Glutamatergic neuron (in vitro differentiated cells): ENCODE measurements around the gene ACSF3. TPM values are rescaled to one million over a fixed set of nuclear protein-coding genes. Genes with fewer than 3 reads are reported as not detected.

Source experiments
- DNase-seq: peaks from one replicate; pipeline ENCODE4 v3.0.0; 2022
- H3K27ac Mint-ChIP-seq: one replicate; pipeline ENCODE4 v1.8.0; 2020; ENCODE audit warnings: mild to moderate bottlenecking, mixed read lengths, inconsistent platforms; ENCODE audit not compliant: unreplicated experiment
- H3K27me3 Mint-ChIP-seq: one replicate; pipeline ENCODE4 v1.8.0; 2020; ENCODE audit warnings: mild to moderate bottlenecking, moderate library complexity, mixed read lengths, inconsistent platforms; ENCODE audit not compliant: unreplicated experiment
- H3K36me3 Mint-ChIP-seq: one replicate; pipeline ENCODE4 v1.8.0; 2020; ENCODE audit warnings: mild to moderate bottlenecking, mixed read lengths, inconsistent platforms; ENCODE audit not compliant: unreplicated experiment
- H3K4me1 Mint-ChIP-seq: one replicate; pipeline ENCODE4 v1.8.0; 2020; ENCODE audit warnings: mild to moderate bottlenecking, low read depth, mixed read lengths, inconsistent platforms; ENCODE audit not compliant: unreplicated experiment
- H3K4me3 Mint-ChIP-seq: one replicate; pipeline ENCODE4 v1.8.0; 2020; ENCODE audit warnings: mild to moderate bottlenecking, mixed read lengths, inconsistent platforms; ENCODE audit not compliant: unreplicated experiment
- H3K9me3 Mint-ChIP-seq: one replicate; pipeline ENCODE4 v1.8.0; 2020; ENCODE audit warnings: mild to moderate bottlenecking, moderate library complexity, mixed read lengths, inconsistent platforms; ENCODE audit not compliant: unreplicated experiment
- CTCF ChIP-seq: fragments of 200-600 bp; sonication (generic); IDR thresholded peaks from one replicate; pipeline ENCODE4 v1.5.0; 2021; ENCODE audit not compliant: partially characterized antibody, unreplicated experiment
- total RNA-seq: library from RNA; stranded (reverse); fragmentation: NEBNext Ultra II Directional; extraction: Animal tissue kit (Norgen Biotek cat#: 25700); gene quantifications from one replicate; pipeline ENCODE4 v1.2.1, GENCODE V29; 2021; ENCODE audit not compliant: unreplicated experiment

The ACSF3 gene
- total RNA-seq, 1 donor from 2014 or later = 29.3 TPM

GRCh38 chr16:89120921-89121351 is 27.3 kb downstream of the ACSF3 start:
- H3K9me3 Mint-ChIP-seq = peaks cover 10% of the 10 kb centered on the region
- peaks cover 11% of the 10 kb centered on the region for H3K4me1 Mint-ChIP-seq
- H3K4me3 Mint-ChIP-seq = no peak overlapping the region
- TF ChIP-seq CTCF = no peak
- peak; percentile 5 for DNase-seq
- H3K36me3 Mint-ChIP-seq = peaks cover 12% of the 10 kb centered on the region
- H3K27me3 Mint-ChIP-seq = no peaks in the 10 kb centered on the region
- H3K27ac Mint-ChIP-seq = no peak overlapping the region

GRCh38 chr16:89121691-89122321 is 28.2 kb downstream of the ACSF3 start:
- no peak overlapping the region for H3K27ac Mint-ChIP-seq
- no peak for TF ChIP-seq CTCF
- no peaks in the 10 kb centered on the region for H3K27me3 Mint-ChIP-seq
- DNase-seq = no peak
- H3K9me3 Mint-ChIP-seq = peaks cover 10% of the 10 kb centered on the region
- no peak overlapping the region for H3K4me3 Mint-ChIP-seq
- H3K4me1 Mint-ChIP-seq = peaks cover 10% of the 10 kb centered on the region
- H3K36me3 Mint-ChIP-seq = peaks cover 14% of the 10 kb centered on the region

GRCh38 chr16:89122322-89122851 is 28.7 kb downstream of the ACSF3 start:
- DNase-seq = peak; percentile 14
- H3K36me3 Mint-ChIP-seq = peaks cover 9% of the 10 kb centered on the region

GRCh38 chr16:89123001-89123830 is 29.6 kb downstream of the ACSF3 start:
- no peak overlapping the region for H3K4me3 Mint-ChIP-seq
- no peak for TF ChIP-seq CTCF
- no peak overlapping the region for H3K27ac Mint-ChIP-seq
- peaks cover 6% of the 10 kb centered on the region for H3K9me3 Mint-ChIP-seq
- no peaks in the 10 kb centered on the region for H3K27me3 Mint-ChIP-seq
- DNase-seq = peak; percentile 15
- H3K36me3 Mint-ChIP-seq = peaks cover 8% of the 10 kb centered on the region
- peaks cover 3% of the 10 kb centered on the region for H3K4me1 Mint-ChIP-seq

More at GRCh38 chr16:89122322-89122851, 28.7 kb downstream of the ACSF3 start:
- Mint-ChIP-seq H3K4me1 (peaks cover 5% of the 10 kb centered on the region), H3K9me3 (peaks cover 10% of the 10 kb centered on the region), H3K27ac (no peak overlapping the region), H3K27me3 (no peaks in the 10 kb centered on the region), H3K4me3 (no peak overlapping the region)
- TF ChIP-seq CTCF = no peak

- Mint-ChIP-seq H3K27me3 (no peaks in the 10 kb centered on the region), H3K27ac (no peak overlapping the region), H3K9me3 (peaks cover 4% of the 10 kb centered on the region), H3K36me3 (peaks cover 9% of the 10 kb centered on the region), H3K4me1 (no peaks in the 10 kb centered on the region), H3K4me3 (no peak overlapping the region)
- no peak for TF ChIP-seq CTCF
- peak; percentile 0 for DNase-seq
These were observed 30.1 kb downstream of the ACSF3 start for GRCh38 chr16:89123831-89124100.
